Measurements from ENCODE around the gene FGF11. TPM values are rescaled to one million over a fixed set of nuclear protein-coding genes. Genes with fewer than 3 reads are reported as not detected.

FGF11 gene
- total and polyA plus RNA-seq, 2 of the 13 experiments (the other 11 are each of a cell fraction or from before 2014, with no cell fraction given) = 0.20 to 7.6 TPM

GRCh38 chr17:7478276-7479212, 39.2 kb downstream of the FGF11 start (continued):
- TF ChIP-seq CENPX (CRISPR knock-in tag; IDR thresholded peaks at IDR 0.05) (no peak), JUN (CRISPR knock-in tag; IDR thresholded peaks at IDR 0.05) (no peak), ZNF234 (CRISPR knock-in tag; conservative IDR thresholded peaks at IDR 0.05) (0 out of 2 replicates have a peak, but pooled peaks have one; percentile 10), DMAP1 (CRISPR knock-in tag; IDR thresholded peaks at IDR 0.05) (no peak), ZNF724P (CRISPR knock-in tag; IDR thresholded peaks at IDR 0.05; ENCODE audit: borderline replicate concordance) (no peak), TEAD2 (CRISPR knock-in tag; IDR thresholded peaks at IDR 0.05) (no peak), RBAK (CRISPR knock-in tag; IDR thresholded peaks at IDR 0.05) (no peak), JDP2 (CRISPR knock-in tag; IDR thresholded peaks at IDR 0.05; ENCODE audit: borderline replicate concordance) (no peak), CEBPB (IDR thresholded peaks at IDR 0.05; ENCODE audit: borderline replicate concordance, low read depth, low read length) (no peak), ZNF567 (CRISPR knock-in tag; IDR thresholded peaks at IDR 0.05; ENCODE audit: borderline replicate concordance) (0 out of 2 replicates have a peak, but pooled peaks have one; percentile 49), HMG20A (CRISPR knock-in tag; IDR thresholded peaks at IDR 0.05; ENCODE audit: borderline replicate concordance) (no peak), ZNF136 (CRISPR knock-in tag; IDR thresholded peaks at IDR 0.05; ENCODE audit: low read depth) (no peak), ZNF225 (CRISPR knock-in tag; IDR thresholded peaks at IDR 0.05) (0 out of 2 replicates have a peak, but pooled peaks have one; percentile 7), DNMT1 (CRISPR knock-in tag; IDR thresholded peaks at IDR 0.05) (no peak), ZSCAN25 (CRISPR knock-in tag; IDR thresholded peaks at IDR 0.05) (peak; percentile 19; the same call in 1 of the 2 replicates), POLR2AphosphoS5 (IDR thresholded peaks at IDR 0.05; ENCODE audit: low read depth, low read length) (0 out of 2 replicates have a peak, but pooled peaks have one; percentile 3), ZNF383 (CRISPR knock-in tag; IDR thresholded peaks at IDR 0.05; ENCODE audit: borderline replicate concordance) (no peak), TCF12 (IDR thresholded peaks at IDR 0.05) (no peak), TCF12 (CRISPR knock-in tag; IDR thresholded peaks at IDR 0.05) (no peak), ZNF563 (CRISPR knock-in tag; IDR thresholded peaks at IDR 0.05) (no peak), CBX5 (CRISPR knock-in tag; IDR thresholded peaks at IDR 0.05; ENCODE audit: borderline replicate concordance) (no peak), ZNF83 (CRISPR knock-in tag; IDR thresholded peaks at IDR 0.05; ENCODE audit: borderline replicate concordance) (no peak), ZNF18 (CRISPR knock-in tag; IDR thresholded peaks at IDR 0.05; ENCODE audit: insufficient replicate concordance) (no peak), ZNF382 (CRISPR knock-in tag; IDR thresholded peaks at IDR 0.05; ENCODE audit: borderline replicate concordance) (no peak), ESRRA (CRISPR knock-in tag; IDR thresholded peaks at IDR 0.05; ENCODE audit: low read depth) (0 out of 2 replicates have a peak, but pooled peaks have one; percentile 15), ZNF367 (CRISPR knock-in tag; IDR thresholded peaks at IDR 0.05; ENCODE audit: borderline replicate concordance) (no peak)

All from HepG2 (cell line).